HG03135 (cell line): ENCODE data around the gene ALDH1A3.

Source experiments
- ATAC-seq: cut with Tn5 transposase; IDR thresholded peaks from one replicate; pipeline ENCODE4 v1.9.1; 2021; ENCODE audit warnings: mild to moderate bottlenecking, moderate library complexity; ENCODE audit not compliant: unreplicated experiment

The ALDH1A3 gene

GRCh38 chr15:100880897-100881242, 1.2 kb downstream of the ALDH1A3 start:
- no peak for ATAC-seq

- no peak for ATAC-seq
These were observed 2.1 kb downstream of the ALDH1A3 start for GRCh38 chr15:100881573-100882336.

GRCh38 chr15:100885116-100885515, 5.5 kb downstream of the ALDH1A3 start:
- no peak for ATAC-seq

GRCh38 chr15:100885811-100886210, 6.2 kb downstream of the ALDH1A3 start:
- no peak for ATAC-seq

GRCh38 chr15:100887211-100887913, 7.7 kb downstream of the ALDH1A3 start:
- ATAC-seq, result no peak

- no peak for ATAC-seq
These were observed 9.9 kb downstream of the ALDH1A3 start for GRCh38 chr15:100889385-100890050.

- ATAC-seq, result no peak
These were observed 10.6 kb downstream of the ALDH1A3 start for GRCh38 chr15:100890051-100890720.

GRCh38 chr15:100890850-100891249, 11.2 kb downstream of the ALDH1A3 start:
- no peak for ATAC-seq

GRCh38 chr15:100891307-100892012, 11.8 kb downstream of the ALDH1A3 start:
- no peak for ATAC-seq

- ATAC-seq, result no peak
These were observed 12.4 kb downstream of the ALDH1A3 start for GRCh38 chr15:100892013-100892355.

- ATAC-seq, result no peak
These were observed 13.8 kb downstream of the ALDH1A3 start for GRCh38 chr15:100893261-100893963.

- no peak for ATAC-seq
These were observed 14.3 kb downstream of the ALDH1A3 start for GRCh38 chr15:100893964-100894295.

- ATAC-seq, result no peak
These were observed 16.1 kb downstream of the ALDH1A3 start for GRCh38 chr15:100895721-100896120.

- no peak for ATAC-seq
These were observed 17.9 kb downstream of the ALDH1A3 start for GRCh38 chr15:100897221-100898151.

GRCh38 chr15:100898152-100898490, 18.5 kb downstream of the ALDH1A3 start:
- ATAC-seq, result no peak

GRCh38 chr15:100898661-100899462, 19.2 kb downstream of the ALDH1A3 start:
- no peak for ATAC-seq

GRCh38 chr15:100899601-100900000, 20.0 kb downstream of the ALDH1A3 start:
- no peak for ATAC-seq

- no peak for ATAC-seq
These were observed 20.6 kb downstream of the ALDH1A3 start for GRCh38 chr15:100900136-100900794.
